Central memory CD8-positive, alpha-beta T cell (primary cell): ENCODE results near the gene MCTP1.
"Not testable (repeated sequence)": the region's sequence is repeated elsewhere in the genome, so short reads cannot be mapped to it uniquely, and the experiment has no call there.

Source experiments
- ATAC-seq: fragments of 150-1000 bp; cut with Tn5 transposase; replicated peaks from 2 replicates; pipeline ENCODE4 v1.10.0; 2022; ENCODE audit warnings: mild to moderate bottlenecking, moderate FRiP score, moderate number of reproducible peaks; ENCODE audit not compliant: poor library complexity, severe bottlenecking; ENCODE audit errors: extremely low read depth
- DNase-seq, 2 donors: peaks; one replicate each; pipeline ENCODE4 v3.0.0; 2021; ENCODE audit warnings: low spot score in 2 of 2
- H3K27ac Mint-ChIP-seq: one replicate; pipeline ENCODE4 v1.8.0; 2022; ENCODE audit warnings: low read depth, mild to moderate bottlenecking, moderate library complexity, mixed read lengths
- H3K27me3 Mint-ChIP-seq: one replicate; pipeline ENCODE4 v1.8.0; 2022; ENCODE audit warnings: mixed read lengths
- H3K36me3 Mint-ChIP-seq: one replicate; pipeline ENCODE4 v1.8.0; 2022; ENCODE audit warnings: mild to moderate bottlenecking, moderate library complexity, mixed read lengths; ENCODE audit not compliant: insufficient read depth
- H3K4me1 Mint-ChIP-seq: one replicate; pipeline ENCODE4 v1.8.0; 2022; ENCODE audit warnings: mixed read lengths
- H3K4me3 Mint-ChIP-seq: one replicate; pipeline ENCODE4 v1.8.0; 2022; ENCODE audit warnings: mild to moderate bottlenecking, moderate library complexity, mixed read lengths
- H3K9me3 Mint-ChIP-seq: one replicate; pipeline ENCODE4 v1.8.0; 2022; ENCODE audit warnings: mixed read lengths

Gene MCTP1

GRCh38 chr5:95217351-95217750, 67.5 kb downstream of the MCTP1 start:
- no peak overlapping the region for H3K27ac Mint-ChIP-seq
- ATAC-seq (no peak), DNase-seq (no peak)
- H3K4me1 Mint-ChIP-seq = no peaks in the 10 kb centered on the region
- no peaks in the 10 kb centered on the region for H3K9me3 Mint-ChIP-seq
- no peaks in the 10 kb centered on the region for H3K36me3 Mint-ChIP-seq
- no peak overlapping the region for H3K4me3 Mint-ChIP-seq
- no peaks in the 10 kb centered on the region for H3K27me3 Mint-ChIP-seq

GRCh38 chr5:95216136-95216955, 68.5 kb downstream of the MCTP1 start:
- no peak for DNase-seq
- Mint-ChIP-seq H3K27me3 (no peaks in the 10 kb centered on the region), H3K27ac (no peak overlapping the region), H3K4me3 (no peak overlapping the region), H3K9me3 (peaks cover 5% of the 10 kb centered on the region), H3K4me1 (no peaks in the 10 kb centered on the region), H3K36me3 (no peaks in the 10 kb centered on the region)
- ATAC-seq = no peak

- not testable (repeated sequence) for H3K36me3 Mint-ChIP-seq
Observed at GRCh38 chr5:95207811-95208210, 77.1 kb downstream of the MCTP1 start.

GRCh38 chr5:95194856-95195255, 90.0 kb downstream of the MCTP1 start:
- Mint-ChIP-seq H3K27me3 (no peaks in the 10 kb centered on the region), H3K36me3 (no peaks in the 10 kb centered on the region), H3K4me1 (no peaks in the 10 kb centered on the region), H3K27ac (no peak overlapping the region), H3K9me3 (no peaks in the 10 kb centered on the region), H3K4me3 (no peak overlapping the region)
- DNase-seq = no peak
- ATAC-seq = no peak

More at GRCh38 chr5:95207811-95208210, 77.1 kb downstream of the MCTP1 start:
- not testable (repeated sequence) for ATAC-seq, H3K27ac Mint-ChIP-seq, H3K9me3 Mint-ChIP-seq, H3K27me3 Mint-ChIP-seq, DNase-seq, H3K4me3 Mint-ChIP-seq, H3K4me1 Mint-ChIP-seq

GRCh38 chr5:95191330-95191729, 93.6 kb downstream of the MCTP1 start:
- Mint-ChIP-seq H3K27me3 (no peaks in the 10 kb centered on the region), H3K9me3 (no peaks in the 10 kb centered on the region), H3K36me3 (no peaks in the 10 kb centered on the region), H3K4me3 (no peak overlapping the region), H3K27ac (no peak overlapping the region), H3K4me1 (no peaks in the 10 kb centered on the region)
- ATAC-seq = no peak
- DNase-seq = no peak

- no peak for ATAC-seq
- H3K27ac Mint-ChIP-seq = no peak overlapping the region
- H3K4me1 Mint-ChIP-seq = no peaks in the 10 kb centered on the region
Observed at GRCh38 chr5:95184924-95185323, 100.0 kb downstream of the MCTP1 start.

GRCh38 chr5:95181644-95182043, 103.2 kb downstream of the MCTP1 start:
- no peak overlapping the region for H3K4me3 Mint-ChIP-seq
- DNase-seq (no peak), ATAC-seq (no peak)
- H3K9me3 Mint-ChIP-seq = no peaks in the 10 kb centered on the region
- H3K27ac Mint-ChIP-seq = no peak overlapping the region
- no peaks in the 10 kb centered on the region for H3K4me1 Mint-ChIP-seq
- H3K27me3 Mint-ChIP-seq = no peaks in the 10 kb centered on the region
- H3K36me3 Mint-ChIP-seq = no peaks in the 10 kb centered on the region

More at GRCh38 chr5:95184924-95185323, 100.0 kb downstream of the MCTP1 start:
- H3K27me3 Mint-ChIP-seq = no peaks in the 10 kb centered on the region
- H3K36me3 Mint-ChIP-seq = no peaks in the 10 kb centered on the region
- DNase-seq = no peak
- no peaks in the 10 kb centered on the region for H3K9me3 Mint-ChIP-seq
- H3K4me3 Mint-ChIP-seq = no peak overlapping the region

GRCh38 chr5:95178046-95178651, 106.7 kb downstream of the MCTP1 start:
- Mint-ChIP-seq H3K4me1 (no peaks in the 10 kb centered on the region), H3K4me3 (no peak overlapping the region), H3K27ac (no peak overlapping the region), H3K36me3 (no peaks in the 10 kb centered on the region), H3K9me3 (no peaks in the 10 kb centered on the region), H3K27me3 (peaks cover 8% of the 10 kb centered on the region)
- DNase-seq (no peak), ATAC-seq (no peak)

- H3K36me3 Mint-ChIP-seq = no peaks in the 10 kb centered on the region
- H3K4me1 Mint-ChIP-seq = no peaks in the 10 kb centered on the region
- peaks cover 8% of the 10 kb centered on the region for H3K27me3 Mint-ChIP-seq
- H3K9me3 Mint-ChIP-seq = no peaks in the 10 kb centered on the region
- DNase-seq = no peak
- H3K27ac Mint-ChIP-seq = no peak overlapping the region
- no peak overlapping the region for H3K4me3 Mint-ChIP-seq
- no peak for ATAC-seq
Observed at GRCh38 chr5:95177456-95177855, 107.4 kb downstream of the MCTP1 start.

- H3K4me1 Mint-ChIP-seq = no peaks in the 10 kb centered on the region
- ATAC-seq (no peak), DNase-seq (no peak)
- H3K27me3 Mint-ChIP-seq = peaks cover 8% of the 10 kb centered on the region
- peaks cover 5% of the 10 kb centered on the region for H3K9me3 Mint-ChIP-seq
- no peaks in the 10 kb centered on the region for H3K36me3 Mint-ChIP-seq
- H3K4me3 Mint-ChIP-seq = no peak overlapping the region
- H3K27ac Mint-ChIP-seq = no peak overlapping the region
Observed at GRCh38 chr5:95175106-95175505, 109.8 kb downstream of the MCTP1 start.

- Mint-ChIP-seq H3K4me1 (no peaks in the 10 kb centered on the region), H3K36me3 (no peaks in the 10 kb centered on the region), H3K9me3 (peaks cover 11% of the 10 kb centered on the region), H3K27ac (no peak overlapping the region), H3K27me3 (peaks cover 8% of the 10 kb centered on the region), H3K4me3 (no peak overlapping the region)
- no peak for ATAC-seq
- no peak for DNase-seq
Observed at GRCh38 chr5:95172659-95173058, 112.2 kb downstream of the MCTP1 start.

GRCh38 chr5:95164861-95165260, 120.0 kb downstream of the MCTP1 start:
- no peak overlapping the region for H3K4me3 Mint-ChIP-seq
- H3K27me3 Mint-ChIP-seq = no peaks in the 10 kb centered on the region
- H3K27ac Mint-ChIP-seq = no peak overlapping the region
- H3K36me3 Mint-ChIP-seq = no peaks in the 10 kb centered on the region
- peaks cover 9% of the 10 kb centered on the region for H3K9me3 Mint-ChIP-seq
- no peak for ATAC-seq
- DNase-seq = no peak
- H3K4me1 Mint-ChIP-seq = no peaks in the 10 kb centered on the region

GRCh38 chr5:95163079-95163478, 121.8 kb downstream of the MCTP1 start:
- H3K27ac Mint-ChIP-seq = no peak overlapping the region
- H3K27me3 Mint-ChIP-seq = no peaks in the 10 kb centered on the region
- no peak for DNase-seq

More at GRCh38 chr5:95163079-95163478, 121.8 kb downstream of the MCTP1 start:
- Mint-ChIP-seq H3K4me1 (no peaks in the 10 kb centered on the region), H3K9me3 (peaks cover 4% of the 10 kb centered on the region), H3K36me3 (no peaks in the 10 kb centered on the region), H3K4me3 (no peak overlapping the region)
- ATAC-seq = no peak
